AG04449 (cell line): ENCODE measurements around the gene CADM1.

Experiments
- CTCF ChIA-PET: fragments of 350-600 bp; formaldehyde crosslinking; extraction: SDS; loops from one replicate; lab custom pipeline; 2021; ENCODE audit warnings: antibody characterized with exemption; lab: Yijun Ruan, JAX
- POLR2A ChIA-PET: fragments of 400-600, 350-600 bp; formaldehyde crosslinking; extraction: SDS; loops from one replicate; lab custom pipeline; 2020; ENCODE audit warnings: antibody characterized with exemption, inconsistent platforms; lab: Yijun Ruan, JAX
- DNase-seq: peaks from one replicate; pipeline ENCODE4 v3.0.0-alpha.2; 2010; ENCODE audit warnings: low read depth, low spot score
- H3K4me3 ChIP-seq: 2 replicates; pipeline ENCODE4 v1.5.1; 2011; ENCODE audit warnings: low read depth, mild to moderate bottlenecking, control low read depth, low read length
- TF ChIP-seq, protein P1 (sequence below): IDR thresholded peaks from one replicate; pipeline ENCODE4 v1.5.1; 2011; ENCODE audit warnings: mild to moderate bottlenecking, moderate library complexity, low read length, control low read depth, inconsistent platforms; ENCODE audit not compliant: insufficient read depth; ENCODE audit errors: missing control alignments

CADM1 gene

DNA sequence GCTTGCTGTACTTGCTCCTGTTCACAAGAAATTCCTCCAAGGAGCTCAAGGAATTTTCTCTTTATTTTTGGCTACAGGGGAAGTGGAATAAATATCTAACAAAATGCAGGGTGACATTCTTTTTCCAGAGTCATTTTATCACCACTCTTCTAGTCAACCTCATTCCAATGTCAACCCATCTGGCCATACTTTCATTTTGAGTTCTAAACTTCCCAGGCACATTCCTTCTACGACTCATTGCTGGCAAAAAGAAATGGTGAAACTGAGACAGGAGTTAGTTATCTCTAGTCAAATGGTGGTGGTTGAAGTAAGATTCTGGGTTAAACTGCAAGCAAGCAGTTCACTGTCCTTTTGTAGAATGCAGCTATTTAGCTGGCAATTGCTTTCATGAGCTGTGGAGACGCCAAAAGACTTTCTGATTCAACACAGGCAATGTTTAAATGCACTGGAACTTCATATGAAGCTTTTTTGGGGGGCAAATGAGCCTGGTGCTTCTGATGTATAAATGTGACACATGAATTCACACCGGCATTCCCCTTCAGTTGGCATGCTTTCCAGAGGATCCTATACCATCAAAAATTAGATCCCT, 304.6 kb downstream of the CADM1 start:
- DNase-seq = peak; percentile 23
- POLR2A ChIA-PET = interaction anchor here (1.0 kb wide), 1 partner anchor 27 kb away, joined by 3 read pairs; no protein-coding TSS in a partner anchor
- TF ChIP-seq, protein P1, sequence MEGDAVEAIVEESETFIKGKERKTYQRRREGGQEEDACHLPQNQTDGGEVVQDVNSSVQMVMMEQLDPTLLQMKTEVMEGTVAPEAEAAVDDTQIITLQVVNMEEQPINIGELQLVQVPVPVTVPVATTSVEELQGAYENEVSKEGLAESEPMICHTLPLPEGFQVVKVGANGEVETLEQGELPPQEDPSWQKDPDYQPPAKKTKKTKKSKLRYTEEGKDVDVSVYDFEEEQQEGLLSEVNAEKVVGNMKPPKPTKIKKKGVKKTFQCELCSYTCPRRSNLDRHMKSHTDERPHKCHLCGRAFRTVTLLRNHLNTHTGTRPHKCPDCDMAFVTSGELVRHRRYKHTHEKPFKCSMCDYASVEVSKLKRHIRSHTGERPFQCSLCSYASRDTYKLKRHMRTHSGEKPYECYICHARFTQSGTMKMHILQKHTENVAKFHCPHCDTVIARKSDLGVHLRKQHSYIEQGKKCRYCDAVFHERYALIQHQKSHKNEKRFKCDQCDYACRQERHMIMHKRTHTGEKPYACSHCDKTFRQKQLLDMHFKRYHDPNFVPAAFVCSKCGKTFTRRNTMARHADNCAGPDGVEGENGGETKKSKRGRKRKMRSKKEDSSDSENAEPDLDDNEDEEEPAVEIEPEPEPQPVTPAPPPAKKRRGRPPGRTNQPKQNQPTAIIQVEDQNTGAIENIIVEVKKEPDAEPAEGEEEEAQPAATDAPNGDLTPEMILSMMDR = no peak
- CTCF ChIA-PET = interaction anchor here (0.9 to 1.9 kb wide), 4 partner anchors 28 to 134 kb away, joined by 3 to 5 read pairs (median 3); no protein-coding TSS in a partner anchor
- H3K4me3 ChIP-seq = no peak overlapping the region

DNA sequence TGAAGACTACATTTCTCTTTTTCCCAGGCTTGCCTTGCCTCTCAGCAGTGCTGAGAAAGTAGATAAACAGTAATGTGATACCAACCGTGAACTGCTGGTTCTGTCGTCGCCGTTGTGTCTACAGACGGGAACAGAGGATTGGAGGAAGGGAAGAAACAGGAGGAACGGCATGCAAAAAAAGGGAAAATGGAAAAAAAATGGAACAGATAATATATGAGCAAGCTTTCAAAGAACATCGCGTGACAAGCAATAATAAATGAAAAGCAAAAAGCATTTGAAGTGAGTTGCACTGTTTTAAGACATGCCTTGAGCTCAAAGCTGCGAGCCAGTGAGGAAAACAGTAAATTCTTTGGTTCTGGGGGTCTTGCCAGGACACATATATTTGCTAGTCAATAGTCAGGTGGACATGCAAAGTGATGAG, 305.9 kb downstream of the CADM1 start:
- POLR2A ChIA-PET = no interaction called here
- CTCF ChIA-PET = interaction anchor here (1.5 to 1.9 kb wide), 2 partner anchors 27 to 135 kb away, joined by 3 to 5 read pairs; no protein-coding TSS in a partner anchor
- DNase-seq = no peak

DNA sequence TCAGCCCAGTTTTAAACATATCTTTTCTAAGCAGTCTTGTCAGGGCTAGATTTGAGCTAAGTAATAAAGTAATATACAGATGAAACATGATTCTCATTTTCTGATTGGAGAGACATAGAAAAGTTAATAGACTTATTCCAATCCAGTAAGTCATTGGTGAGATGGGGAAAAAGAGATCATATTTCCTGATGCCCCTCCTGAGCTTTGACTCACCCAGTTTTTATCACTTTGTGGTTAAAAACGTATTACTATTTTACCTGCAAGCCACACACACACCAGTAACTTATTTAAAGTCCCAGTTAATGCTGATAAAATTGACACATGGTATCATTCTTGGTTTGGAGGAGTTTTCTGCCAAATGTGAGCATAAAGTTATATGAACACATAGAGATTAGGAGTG, 306.8 kb downstream of the CADM1 start:
- CTCF ChIA-PET = interaction anchor here (1.6 kb wide), 1 partner anchor 27 kb away, joined by 6 read pairs; no protein-coding TSS in a partner anchor
- H3K4me3 ChIP-seq = no peak overlapping the region
- DNase-seq = no peak
- POLR2A ChIA-PET = interaction anchor here (1.1 kb wide), 1 partner anchor 29 kb away, joined by 4 read pairs; no protein-coding TSS in a partner anchor
- TF ChIP-seq, protein P1 = no peak

More for the DNA sequence above, 305.9 kb downstream of the CADM1 start:
- TF ChIP-seq, protein P1 = no peak
- no peak overlapping the region for H3K4me3 ChIP-seq

DNA sequence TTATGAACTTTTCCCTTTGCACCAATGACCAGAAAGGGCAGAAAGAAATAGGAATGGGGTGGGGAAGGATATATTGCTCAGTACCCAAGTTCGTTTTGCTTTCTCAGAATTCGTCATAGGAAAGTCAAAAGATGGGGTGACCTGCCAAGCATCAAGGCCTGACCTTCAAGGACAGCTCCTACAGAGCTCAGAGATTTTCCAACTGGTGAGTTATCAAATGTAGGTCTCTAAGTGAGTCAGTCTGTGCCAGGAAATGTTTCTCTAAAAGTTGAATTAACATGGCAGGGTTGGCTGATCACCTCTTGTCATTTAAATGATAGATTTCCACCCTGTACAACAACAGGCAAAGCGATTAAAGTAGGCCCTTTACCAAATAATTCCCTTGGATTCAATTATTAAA, 307.2 kb downstream of the CADM1 start:
- POLR2A ChIA-PET = interaction anchor here (1.1 kb wide), 1 partner anchor 30 kb away, joined by 4 read pairs; no protein-coding TSS in a partner anchor
- DNase-seq = no peak
- H3K4me3 ChIP-seq = no peak overlapping the region
- TF ChIP-seq, protein P1 = no peak
- CTCF ChIA-PET = interaction anchor here (1.1 to 1.6 kb wide), 2 partner anchors 23 to 27 kb away, joined by 3 to 6 read pairs; no protein-coding TSS in a partner anchor

DNA sequence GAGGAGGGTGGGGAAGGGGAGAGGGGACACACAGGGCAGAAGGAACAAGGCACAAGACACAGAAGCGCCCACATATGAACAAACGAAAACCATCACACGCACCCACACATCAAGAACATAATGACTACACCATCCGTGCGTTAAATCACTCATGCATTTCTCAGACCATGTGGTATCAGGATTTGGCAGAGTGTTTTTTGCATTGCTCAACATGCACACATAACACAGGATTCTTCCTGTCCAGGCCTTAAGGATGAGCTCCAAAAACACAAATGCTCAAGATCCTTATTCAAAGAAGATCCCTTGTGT, 309.5 kb downstream of the CADM1 start:
- H3K4me3 ChIP-seq = no peak overlapping the region
- peak; percentile 29 for DNase-seq
- POLR2A ChIA-PET = no interaction called here
- TF ChIP-seq, protein P1 = no peak
- CTCF ChIA-PET = interaction anchor here (0.7 to 1.5 kb wide), 3 partner anchors 11 to 378 kb away, joined by 3 to 5 read pairs (median 3); no protein-coding TSS in a partner anchor

DNA sequence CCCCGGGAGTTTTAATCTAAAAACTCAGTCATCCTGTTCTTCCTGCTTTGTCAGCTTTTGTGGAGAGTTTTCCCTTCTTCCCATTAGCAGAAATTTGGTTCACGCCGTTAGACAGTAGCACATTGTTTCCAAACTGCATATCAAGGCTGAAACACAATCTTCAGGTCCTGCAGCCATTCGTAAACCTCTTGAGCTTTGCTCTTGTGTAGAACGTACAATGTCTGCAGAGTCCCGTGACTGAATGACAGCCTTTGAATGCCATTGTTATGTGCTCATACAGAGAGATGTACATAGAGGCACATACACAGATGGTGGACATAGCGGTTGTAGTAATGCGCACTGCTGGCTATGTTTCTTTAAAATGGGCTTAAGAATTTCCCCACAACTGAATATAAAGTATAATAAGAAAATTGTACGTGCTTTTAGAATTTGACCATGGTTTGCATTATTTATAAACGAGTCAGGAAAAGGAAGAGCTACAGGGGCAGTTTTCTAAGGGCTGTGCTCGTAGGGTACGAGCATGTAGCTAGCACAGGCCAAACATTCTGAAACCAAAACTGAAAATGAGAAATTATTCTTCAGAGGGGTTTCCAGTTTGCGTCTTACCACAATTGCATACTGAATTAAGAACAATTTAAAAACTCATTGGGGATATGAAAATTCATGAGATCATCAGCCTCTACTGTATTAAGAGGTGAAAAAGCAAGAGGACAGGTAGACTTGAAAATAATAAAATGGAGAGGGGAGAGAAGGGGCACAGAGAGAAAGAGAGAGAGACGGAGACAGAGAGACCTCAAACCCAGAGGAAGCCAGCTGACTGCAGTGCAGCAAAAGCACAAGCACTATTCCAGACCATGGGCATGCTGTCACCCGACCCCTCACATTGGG, 310.1 kb downstream of the CADM1 start:
- TF ChIP-seq, protein P1 = no peak
- no peak for DNase-seq
- ChIA-PET POLR2A (no interaction called here), CTCF (no interaction called here)
- H3K4me3 ChIP-seq = no peak overlapping the region
